A673 (cell line): Measurements from ENCODE around the gene STON1. TPM values are rescaled to one million over a fixed set of nuclear protein-coding genes. Genes with fewer than 3 reads are reported as not detected.

Experiments
- BruUV-seq: library from RNA; stranded (reverse); fragments of 400-500 nt; replicated peaks from 2 replicates; lab custom pipeline; 2021; lab: Mats Ljungman, UMichigan
- CTCF ChIA-PET: fragments of 300-600 bp; sonication (Branson Sonifier 250); formaldehyde crosslinking; loops from one replicate; lab custom pipeline; 2022; ENCODE audit warnings: antibody characterized with exemption; lab: Charles Lee
- POLR2A ChIA-PET: fragments of 300-600 bp; sonication (Branson Sonifier 250); formaldehyde crosslinking; loops from one replicate; lab custom pipeline; 2022; ENCODE audit warnings: antibody characterized with exemption; ENCODE audit not compliant: low non-redundant PET; lab: Charles Lee
- DNase-seq: peaks from one replicate; pipeline ENCODE4 v3.0.0-alpha.2; 2015; ENCODE audit warnings: low spot score
- H3K27ac ChIP-seq: fragments of 200-600 bp; sonication (generic); 2 replicates; pipeline ENCODE4 v1.5.1; 2016; ENCODE audit warnings: mixed run types, low read depth, mild to moderate bottlenecking, mixed read lengths, antibody characterized with exemption, low read length; ENCODE audit not compliant: poor library complexity, severe bottlenecking
- H3K27me3 ChIP-seq: fragments of 200-600 bp; sonication (generic); replicated peaks from 2 replicates; pipeline ENCODE4 v1.6.1; 2017; ENCODE audit warnings: mixed run types, low read depth, mild to moderate bottlenecking, mixed read lengths, antibody characterized with exemption, low read length; ENCODE audit not compliant: insufficient read depth, poor library complexity
- H3K36me3 ChIP-seq: fragments of 200-600 bp; sonication (generic); 2 replicates; pipeline ENCODE4 v1.6.1; 2016; ENCODE audit warnings: mixed run types, mild to moderate bottlenecking, mixed read lengths, antibody characterized with exemption, low read length; ENCODE audit not compliant: insufficient read depth, poor library complexity, severe bottlenecking
- H3K4me1 ChIP-seq: fragments of 200-600 bp; sonication (generic); 2 replicates; pipeline ENCODE4 v1.6.1; 2017; ENCODE audit warnings: mixed run types, mild to moderate bottlenecking, mixed read lengths, antibody characterized with exemption, low read length; ENCODE audit not compliant: insufficient read depth, poor library complexity, severe bottlenecking
- H3K4me3 ChIP-seq: fragments of 200-600 bp; sonication (generic); 2 replicates; pipeline ENCODE4 v1.5.1; 2016; ENCODE audit warnings: low read depth, mixed run types, mild to moderate bottlenecking, mixed read lengths, low read length; ENCODE audit not compliant: poor library complexity, severe bottlenecking
- H3K9me3 ChIP-seq: fragments of 200-600 bp; sonication (generic); 2 replicates; pipeline ENCODE4 v1.6.1; 2016; ENCODE audit warnings: mixed run types, low read depth, mild to moderate bottlenecking, mixed read lengths, antibody characterized with exemption, low read length; ENCODE audit not compliant: poor library complexity, severe bottlenecking
- EZH2 ChIP-seq: fragments of 200-600 bp; sonication (generic); IDR thresholded peaks from 2 replicates; pipeline ENCODE4 v1.6.1; 2017; ENCODE audit warnings: borderline replicate concordance, low read depth, mild to moderate bottlenecking, mixed read lengths, antibody characterized with exemption, low read length; ENCODE audit not compliant: poor library complexity, severe bottlenecking
- intact Hi-C: fragments of 100-400 bp; cut with micrococcal nuclease; formaldehyde crosslinking; loops from one replicate; pipeline ENCODE4 v1.10.0; 2022; ENCODE audit not compliant: unreplicated experiment
- total RNA-seq: library from RNA; stranded (reverse); gene quantifications from 2 replicates; pipeline ENCODE4 v1.2.3, GENCODE V29; 2021
- TF ChIP-seq, protein P1 (sequence below): fragments of 300-800, 200-600 bp; sonication (generic); conservative IDR thresholded peaks from 2 replicates; pipeline ENCODE4 v1.5.1; 2017; ENCODE audit warnings: low read depth, mild to moderate bottlenecking, antibody characterized with exemption, low read length, moderate library complexity, mixed read lengths

Gene STON1
- total RNA-seq, 1 experiment from 2014 or later, result 1.1 TPM

DNA sequence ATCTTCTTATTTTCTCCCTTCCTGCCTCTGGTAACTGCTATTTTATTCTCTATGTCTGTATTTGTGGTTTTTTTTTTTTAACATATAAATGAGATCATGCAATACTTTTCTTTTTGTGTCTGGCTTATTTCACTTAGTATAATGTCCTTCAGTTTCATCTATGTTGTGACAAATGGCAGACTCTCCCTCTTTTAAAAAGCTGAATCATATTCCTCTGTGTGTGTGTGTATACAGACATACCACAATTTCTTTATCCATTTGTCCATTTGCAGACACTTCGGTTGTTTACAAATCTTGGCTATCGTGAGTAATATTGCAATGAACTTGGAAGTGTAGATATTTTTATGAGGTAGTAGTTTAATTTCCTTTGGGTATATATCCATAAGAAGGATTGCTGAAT, 94.7 kb downstream of the STON1 start:
- no TSS peak for BruUV-seq
- TF ChIP-seq, protein P1, sequence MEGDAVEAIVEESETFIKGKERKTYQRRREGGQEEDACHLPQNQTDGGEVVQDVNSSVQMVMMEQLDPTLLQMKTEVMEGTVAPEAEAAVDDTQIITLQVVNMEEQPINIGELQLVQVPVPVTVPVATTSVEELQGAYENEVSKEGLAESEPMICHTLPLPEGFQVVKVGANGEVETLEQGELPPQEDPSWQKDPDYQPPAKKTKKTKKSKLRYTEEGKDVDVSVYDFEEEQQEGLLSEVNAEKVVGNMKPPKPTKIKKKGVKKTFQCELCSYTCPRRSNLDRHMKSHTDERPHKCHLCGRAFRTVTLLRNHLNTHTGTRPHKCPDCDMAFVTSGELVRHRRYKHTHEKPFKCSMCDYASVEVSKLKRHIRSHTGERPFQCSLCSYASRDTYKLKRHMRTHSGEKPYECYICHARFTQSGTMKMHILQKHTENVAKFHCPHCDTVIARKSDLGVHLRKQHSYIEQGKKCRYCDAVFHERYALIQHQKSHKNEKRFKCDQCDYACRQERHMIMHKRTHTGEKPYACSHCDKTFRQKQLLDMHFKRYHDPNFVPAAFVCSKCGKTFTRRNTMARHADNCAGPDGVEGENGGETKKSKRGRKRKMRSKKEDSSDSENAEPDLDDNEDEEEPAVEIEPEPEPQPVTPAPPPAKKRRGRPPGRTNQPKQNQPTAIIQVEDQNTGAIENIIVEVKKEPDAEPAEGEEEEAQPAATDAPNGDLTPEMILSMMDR, result no peak
- TF ChIP-seq EZH2, result no peak
- intact Hi-C loops, result loop anchor here (10.0 kb wide), 1 partner anchor 320 kb away; no protein-coding TSS in a partner anchor
- no peaks in the 10 kb centered on the region for H3K27me3 ChIP-seq
- peaks cover 11% of the 10 kb centered on the region for H3K9me3 ChIP-seq
- H3K36me3 ChIP-seq, result no peaks in the 10 kb centered on the region
- ChIA-PET CTCF (no interaction called here), POLR2A (no interaction called here)
- no peak overlapping the region for H3K27ac ChIP-seq
- no peak for DNase-seq
- H3K4me3 ChIP-seq, result no peak overlapping the region
- H3K4me1 ChIP-seq, result no peaks in the 10 kb centered on the region

DNA sequence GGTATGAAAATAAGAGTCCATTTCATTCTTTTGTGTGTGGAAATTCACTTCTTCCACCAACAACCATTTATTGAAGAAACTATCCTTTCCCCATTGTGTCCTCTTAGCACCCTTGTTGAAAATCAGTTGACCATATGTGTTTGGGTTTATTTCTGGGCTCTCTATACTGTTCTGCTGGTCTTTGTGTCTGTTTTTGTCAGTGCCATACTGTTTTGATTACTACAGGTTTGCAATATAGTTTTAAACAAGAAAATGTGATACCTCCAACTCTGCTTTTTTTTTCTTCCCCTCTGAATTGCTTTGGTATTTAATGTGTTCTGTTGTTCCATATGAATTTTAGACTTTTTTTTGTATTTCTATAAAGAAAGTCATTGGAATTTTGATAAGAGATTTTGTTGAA, 96.1 kb downstream of the STON1 start:
- DNase-seq, result no peak
- BruUV-seq, result no TSS peak
- Histone ChIP-seq H3K36me3 (no peaks in the 10 kb centered on the region), H3K27ac (no peak overlapping the region), H3K27me3 (no peaks in the 10 kb centered on the region), H3K4me3 (no peak overlapping the region), H3K9me3 (peaks cover 11% of the 10 kb centered on the region), H3K4me1 (no peaks in the 10 kb centered on the region)
- TF ChIP-seq, protein P1, result no peak
- TF ChIP-seq EZH2, result no peak
- intact Hi-C loops, result loop anchor here (10.0 kb wide), 1 partner anchor 319 kb away; no protein-coding TSS in a partner anchor
- POLR2A ChIA-PET, result no interaction called here
- CTCF ChIA-PET, result no interaction called here

DNA sequence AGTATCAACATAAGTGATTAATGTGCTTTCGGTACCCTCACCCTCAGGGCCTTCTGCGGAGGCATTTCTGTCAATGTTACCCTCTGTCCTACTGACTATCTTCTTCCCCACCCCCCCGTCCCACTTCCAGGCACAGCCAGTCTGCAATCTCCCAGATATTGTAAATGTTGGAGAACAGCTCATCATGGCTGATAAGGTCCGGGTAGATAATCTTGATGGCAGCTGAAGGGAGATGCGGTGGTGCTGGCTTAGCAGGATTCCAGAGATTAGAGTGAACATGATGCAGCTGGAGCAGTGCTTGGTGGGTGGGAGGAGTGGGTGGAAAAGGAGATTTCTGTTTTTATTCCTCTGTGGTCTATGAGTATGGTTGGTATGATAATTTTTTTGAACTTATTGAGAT, 103.2 kb downstream of the STON1 start:
- Histone ChIP-seq H3K4me1 (no peaks in the 10 kb centered on the region), H3K27me3 (no peaks in the 10 kb centered on the region), H3K36me3 (no peaks in the 10 kb centered on the region), H3K27ac (no peak overlapping the region), H3K9me3 (no peaks in the 10 kb centered on the region), H3K4me3 (no peak overlapping the region)
- DNase-seq, result no peak
- BruUV-seq, result no TSS peak
- intact Hi-C loops, result no loop called here
- CTCF ChIA-PET, result no interaction called here
- no peak for TF ChIP-seq EZH2
- TF ChIP-seq, protein P1, result no peak
- POLR2A ChIA-PET, result no interaction called here
